KMS-11 (cell line): ENCODE data around the gene PRDX5.

Experiments used
- H2AFZ ChIP-seq: fragments of 200-600 bp; sonication (generic); 2 replicates; pipeline ENCODE4 v1.6.1; 2016; ENCODE audit warnings: antibody characterized with exemption, mixed run types, low read depth
- H3K27ac ChIP-seq: fragments of 200-600 bp; sonication (generic); 2 replicates; pipeline ENCODE4 v1.6.1; 2016; ENCODE audit warnings: mild to moderate bottlenecking, mixed run types
- H3K27me3 ChIP-seq: fragments of 200-600 bp; sonication (generic); 2 replicates; pipeline ENCODE4 v1.6.1; 2017; ENCODE audit warnings: mild to moderate bottlenecking, low read depth, mixed run types, moderate library complexity; ENCODE audit not compliant: insufficient read depth
- H3K36me3 ChIP-seq: fragments of 200-600 bp; sonication (generic); 2 replicates; pipeline ENCODE4 v1.6.1; 2017; ENCODE audit warnings: mild to moderate bottlenecking, mixed run types; ENCODE audit not compliant: insufficient read depth
- H3K4me1 ChIP-seq: fragments of 200-600 bp; sonication (generic); 2 replicates; pipeline ENCODE4 v1.6.1; 2016; ENCODE audit warnings: mild to moderate bottlenecking, low read depth, mixed run types; ENCODE audit not compliant: poor library complexity, severe bottlenecking
- H3K4me2 ChIP-seq: fragments of 200-600 bp; sonication (generic); 2 replicates; pipeline ENCODE4 v1.7.0; 2016; ENCODE audit warnings: mild to moderate bottlenecking, mixed run types
- H3K4me3 ChIP-seq: fragments of 200-600 bp; sonication (generic); IDR thresholded peaks from 2 replicates; pipeline ENCODE4 v1.6.1; 2017; ENCODE audit warnings: low read depth, low read length, mixed read lengths; ENCODE audit not compliant: insufficient read depth
- H3K79me2 ChIP-seq: fragments of 200-600 bp; sonication (generic); 2 replicates; pipeline ENCODE4 v1.6.1; 2016; ENCODE audit warnings: low read depth, mixed run types; ENCODE audit not compliant: insufficient read depth
- H3K9ac ChIP-seq: fragments of 200-600 bp; sonication (generic); 2 replicates; pipeline ENCODE4 v1.6.1; 2016; ENCODE audit warnings: mild to moderate bottlenecking, mixed run types
- H4K20me1 ChIP-seq: fragments of 200-600 bp; sonication (generic); 2 replicates; pipeline ENCODE4 v1.6.1; 2016; ENCODE audit warnings: mild to moderate bottlenecking, mixed run types; ENCODE audit not compliant: insufficient read depth
- CTCF ChIP-seq: fragments of 200-600 bp; sonication (generic); conservative IDR thresholded peaks from 2 replicates; pipeline ENCODE4 v1.6.1; 2017; ENCODE audit warnings: low read depth, mild to moderate bottlenecking, antibody characterized with exemption, low read length, moderate library complexity, mixed read lengths

Gene PRDX5

GRCh38 chr11:64331569-64332371 is 13.8 kb downstream of the PRDX5 start:
- peak overlapping the region; percentile 38; the same call in 1 of the 2 replicates for H2AFZ ChIP-seq
- no peaks in the 10 kb centered on the region for H3K79me2 ChIP-seq
- no peak overlapping the region for H3K27ac ChIP-seq
- H3K27me3 ChIP-seq: no peaks in the 10 kb centered on the region
- H3K4me1 ChIP-seq: peaks cover 36% of the 10 kb centered on the region
- H3K4me3 ChIP-seq: no peak overlapping the region
- H3K4me2 ChIP-seq: no peak overlapping the region; the same call in 1 of the 2 replicates
- no peak overlapping the region for H3K9ac ChIP-seq
- no peaks in the 10 kb centered on the region for H4K20me1 ChIP-seq
- peak; percentile 63 for TF ChIP-seq CTCF
- H3K36me3 ChIP-seq: no peaks in the 10 kb centered on the region

DNA sequence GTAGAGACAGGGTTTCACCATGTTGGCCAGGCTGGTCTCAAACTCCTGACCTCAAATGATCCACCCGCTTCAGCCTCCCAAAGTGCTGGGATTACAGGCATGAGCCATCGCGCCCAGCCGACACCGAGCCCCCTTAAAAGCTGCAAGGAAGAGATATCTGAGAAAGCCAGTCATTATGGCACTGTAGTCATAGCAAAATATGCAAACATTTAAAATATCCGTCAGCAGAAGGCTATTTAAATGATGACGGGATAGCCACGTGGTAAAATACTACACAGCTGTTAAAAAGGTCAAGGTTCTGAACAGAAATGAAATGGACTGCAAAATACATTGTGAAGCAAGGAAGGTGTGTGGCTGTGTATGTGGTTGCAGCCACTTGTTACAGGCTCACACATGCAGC is 15.6 kb downstream of the PRDX5 start:
- no peak overlapping the region for H3K9ac ChIP-seq
- peaks cover 36% of the 10 kb centered on the region for H3K4me1 ChIP-seq
- no peaks in the 10 kb centered on the region for H3K79me2 ChIP-seq
- TF ChIP-seq CTCF: no peak
- H3K27me3 ChIP-seq: no peaks in the 10 kb centered on the region
- no peak overlapping the region for H3K4me3 ChIP-seq
- no peaks in the 10 kb centered on the region for H3K36me3 ChIP-seq
- H3K4me2 ChIP-seq: no peak overlapping the region
- no peaks in the 10 kb centered on the region for H4K20me1 ChIP-seq
- H2AFZ ChIP-seq: no peak overlapping the region
- H3K27ac ChIP-seq: no peak overlapping the region

- TF ChIP-seq CTCF: no peak
- Histone ChIP-seq H2AFZ (no peak overlapping the region), H3K79me2 (no peaks in the 10 kb centered on the region), H3K9ac (no peak overlapping the region), H3K27me3 (no peaks in the 10 kb centered on the region), H3K4me2 (peak overlapping the region; percentile 76), H4K20me1 (no peaks in the 10 kb centered on the region), H3K36me3 (no peaks in the 10 kb centered on the region), H3K4me3 (no peak overlapping the region), H3K4me1 (peaks cover 48% of the 10 kb centered on the region), H3K27ac (peak overlapping the region; percentile 46)
Measured at GRCh38 chr11:64334764-64335735, 17.1 kb downstream of the PRDX5 start.

DNA sequence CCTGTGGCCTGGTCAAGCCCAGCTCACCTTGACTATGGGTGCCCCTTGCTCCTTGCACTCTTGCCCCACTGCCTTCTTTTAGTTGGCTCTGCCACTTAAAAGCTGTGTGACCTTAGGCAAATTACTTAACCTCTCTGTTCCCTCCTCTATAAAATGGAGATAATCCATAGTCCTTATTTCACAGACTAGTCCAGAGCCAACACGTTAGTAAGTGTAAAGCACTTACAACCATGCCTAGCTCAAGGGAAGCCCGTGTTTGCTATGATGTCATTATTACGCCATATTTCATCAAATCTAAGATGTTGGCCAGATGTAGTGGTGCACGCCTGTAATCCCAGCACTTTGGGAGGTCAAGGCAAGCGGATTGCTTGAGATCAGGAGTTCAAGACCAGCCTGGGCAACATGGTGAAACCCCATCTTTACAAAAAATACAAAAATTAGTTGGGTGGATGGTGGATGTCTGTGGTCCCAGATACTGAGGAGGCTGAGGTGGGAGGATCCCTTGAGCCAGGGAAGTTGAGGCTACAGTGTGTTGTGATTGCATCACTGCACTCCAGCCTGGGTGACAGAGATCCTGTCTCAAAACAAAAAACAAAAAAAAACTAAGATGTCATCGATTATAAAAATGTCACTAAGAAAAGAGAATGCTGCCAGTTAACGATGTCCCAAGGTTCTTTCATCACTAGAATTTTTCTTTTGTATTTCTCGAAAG is 19.8 kb downstream of the PRDX5 start:
- Histone ChIP-seq H3K27me3 (no peaks in the 10 kb centered on the region), H3K4me1 (peaks cover 52% of the 10 kb centered on the region), H3K4me2 (no peak overlapping the region)

More for the DNA sequence above, 19.8 kb downstream of the PRDX5 start:
- Histone ChIP-seq H3K36me3 (no peaks in the 10 kb centered on the region), H3K4me3 (no peak overlapping the region), H3K9ac (no peak overlapping the region), H3K27ac (no peak overlapping the region), H4K20me1 (no peaks in the 10 kb centered on the region), H3K79me2 (no peaks in the 10 kb centered on the region), H2AFZ (no peak overlapping the region)
- TF ChIP-seq CTCF: no peak
